NCI-H1930 (cell line): ENCODE data around the gene SH3BP2.
"Not testable (repeated sequence)": the region's sequence is repeated elsewhere in the genome, so short reads cannot be mapped to it uniquely, and the experiment has no call there.

Source experiments
- DNase-seq, 2 experiments: peaks; one replicate each; lab custom pipeline; 2025; lab: John Stamatoyannopoulos, UW

SH3BP2 gene

GRCh38 chr4:2762486-2763370 lies 30.2 kb upstream of the SH3BP2 start:
- not testable (repeated sequence) for DNase-seq

DNA sequence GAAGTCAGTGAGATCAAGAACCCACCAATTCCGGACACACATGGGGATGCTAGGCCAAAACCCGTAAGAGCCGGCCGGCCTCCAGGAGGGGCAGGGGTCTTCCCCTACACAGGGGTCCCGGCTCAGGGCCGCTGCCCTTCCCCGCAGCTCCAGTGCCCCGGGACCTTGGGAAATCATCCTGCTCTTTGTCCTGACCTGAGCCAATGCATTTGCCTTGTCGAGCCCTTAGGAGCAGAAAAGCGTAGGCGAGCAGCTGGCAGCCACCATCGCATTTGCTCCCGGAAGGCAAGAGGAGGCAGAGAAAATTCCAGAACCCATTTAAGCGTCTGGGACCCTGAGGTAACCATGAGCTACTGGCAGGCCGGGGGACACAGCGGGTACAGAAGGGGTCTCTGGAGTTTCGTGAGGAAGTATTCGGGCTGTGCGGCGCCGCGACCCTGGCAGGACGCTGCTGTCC lies 29.3 kb upstream of the SH3BP2 start:
- no peak for DNase-seq

GRCh38 chr4:2765832-2766526 lies 26.9 kb upstream of the SH3BP2 start:
- no peak for DNase-seq

DNA sequence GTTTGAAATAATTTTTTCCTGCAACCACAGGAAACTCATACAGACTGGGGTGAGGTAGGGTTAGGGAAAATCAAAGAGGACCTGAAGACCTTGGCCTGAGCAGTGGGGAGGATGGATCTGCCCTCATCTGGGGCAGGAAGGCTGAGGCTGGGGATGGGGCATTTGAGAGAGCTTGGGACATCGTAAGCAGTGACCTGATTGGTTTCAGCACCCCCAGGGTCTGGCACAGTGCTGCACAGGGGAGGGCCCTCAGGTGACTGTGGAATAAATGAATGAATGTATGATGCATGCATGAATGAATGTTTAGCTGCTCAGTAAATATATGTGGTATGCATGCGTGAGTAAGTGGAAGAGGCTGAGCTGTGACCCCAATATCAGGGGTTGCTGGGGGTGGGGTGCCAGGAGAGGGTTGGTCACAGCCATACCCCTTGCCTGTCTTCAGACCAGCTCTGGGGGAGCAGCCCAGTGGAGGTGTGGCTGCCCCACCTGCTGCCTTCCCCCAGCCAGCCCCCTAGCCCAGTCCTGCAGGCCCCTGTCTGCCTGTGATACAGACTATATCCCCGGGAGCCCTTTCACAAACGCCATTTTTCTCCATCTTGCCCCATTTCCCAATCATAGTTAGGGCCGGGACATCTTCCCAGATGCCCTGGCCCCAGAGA lies 25.7 kb upstream of the SH3BP2 start:
- no peak for DNase-seq

DNA sequence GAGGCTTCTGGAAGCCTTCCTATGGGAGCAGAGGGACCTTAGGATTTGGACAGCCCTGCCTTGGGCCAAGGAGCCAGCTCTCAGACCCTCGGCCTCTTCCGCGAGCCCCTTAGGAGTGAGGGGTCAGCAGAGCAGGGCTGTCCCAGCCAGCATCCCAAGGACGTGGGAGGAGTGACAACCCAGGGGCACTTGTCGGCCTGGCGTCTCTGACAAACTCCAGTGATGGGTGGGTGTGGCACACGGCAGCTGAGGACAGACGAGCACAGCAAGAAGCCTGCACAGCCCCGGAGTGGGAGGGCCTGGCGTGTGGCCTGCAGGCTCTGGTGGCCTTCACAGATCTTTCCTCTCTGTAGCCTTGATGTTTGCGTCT lies 25.2 kb upstream of the SH3BP2 start:
- DNase-seq = no peak

- DNase-seq = no peak
Observed at GRCh38 chr4:2768124-2768523, 24.8 kb upstream of the SH3BP2 start.

GRCh38 chr4:2768921-2769336 lies 24.0 kb upstream of the SH3BP2 start:
- DNase-seq = no peak

- DNase-seq = no peak
Observed at GRCh38 chr4:2771264-2771663, 21.6 kb upstream of the SH3BP2 start.

DNA sequence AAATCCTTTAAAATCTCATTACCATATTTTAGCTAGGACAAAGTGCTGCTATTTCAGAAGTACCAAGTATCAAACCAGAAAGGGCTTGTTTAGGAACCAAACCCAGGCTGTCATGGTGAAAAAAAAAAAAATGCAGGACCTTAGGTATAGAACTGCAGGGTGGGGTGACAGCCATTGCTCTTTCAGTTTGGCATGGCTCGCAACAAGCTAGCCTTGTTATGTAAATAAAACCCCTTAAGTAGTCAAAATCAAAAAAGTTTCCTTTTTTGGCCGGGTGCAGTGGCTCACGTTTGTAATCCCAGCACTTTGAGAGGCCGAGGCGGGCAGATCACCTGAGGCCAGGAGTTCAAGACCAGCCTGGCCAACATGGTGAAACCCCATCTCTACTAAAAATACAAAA lies 12.2 kb upstream of the SH3BP2 start:
- DNase-seq = not testable (repeated sequence)

DNA sequence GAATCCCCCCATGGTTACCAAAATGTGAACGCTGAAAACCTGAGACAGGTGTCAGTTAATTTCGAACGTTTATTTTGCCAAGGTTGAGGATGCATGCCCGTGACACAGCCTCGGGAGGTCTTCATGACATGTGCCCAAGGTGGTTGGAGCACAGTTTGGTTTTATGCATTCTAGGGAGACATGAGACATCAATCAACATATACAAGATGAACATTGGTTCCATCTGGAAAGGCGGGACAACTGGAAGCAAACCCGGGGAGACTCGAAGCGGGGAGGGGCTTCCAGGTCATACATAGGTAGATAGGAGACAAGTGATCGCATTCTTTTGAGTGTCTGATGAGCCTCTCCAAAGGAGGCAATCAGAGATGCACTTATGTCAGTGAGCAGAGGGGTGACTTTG lies 11.0 kb upstream of the SH3BP2 start:
- no peak for DNase-seq

GRCh38 chr4:2783790-2784189 lies 9.1 kb upstream of the SH3BP2 start:
- DNase-seq = no peak

GRCh38 chr4:2785613-2786012 lies 7.3 kb upstream of the SH3BP2 start:
- DNase-seq = no peak

DNA sequence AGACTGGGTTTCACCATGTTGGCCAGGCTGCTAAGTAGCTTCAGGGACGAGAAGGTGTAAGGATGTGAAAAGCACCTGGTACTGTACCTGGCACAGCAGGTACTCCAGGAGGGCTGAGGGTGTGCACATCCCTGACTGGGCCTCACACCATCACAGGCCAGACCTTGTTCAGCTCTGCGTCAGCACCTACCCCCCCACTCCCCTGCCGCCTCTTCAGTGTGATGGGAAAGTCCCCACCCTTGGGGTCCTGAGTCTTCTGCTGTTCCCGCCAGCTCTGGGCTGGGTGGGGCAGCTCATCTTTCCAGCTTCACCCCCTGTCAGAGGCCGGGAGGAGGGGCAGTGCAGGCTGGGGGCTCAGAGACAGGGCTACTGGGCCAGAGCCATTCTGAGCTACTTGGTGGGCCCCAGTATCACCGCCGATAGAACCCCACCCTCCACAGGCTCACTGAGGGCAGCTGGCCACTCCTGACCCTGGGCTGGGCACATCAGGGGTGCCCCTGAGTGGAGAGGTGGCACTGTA lies 6.7 kb upstream of the SH3BP2 start:
- DNase-seq = no peak

DNA sequence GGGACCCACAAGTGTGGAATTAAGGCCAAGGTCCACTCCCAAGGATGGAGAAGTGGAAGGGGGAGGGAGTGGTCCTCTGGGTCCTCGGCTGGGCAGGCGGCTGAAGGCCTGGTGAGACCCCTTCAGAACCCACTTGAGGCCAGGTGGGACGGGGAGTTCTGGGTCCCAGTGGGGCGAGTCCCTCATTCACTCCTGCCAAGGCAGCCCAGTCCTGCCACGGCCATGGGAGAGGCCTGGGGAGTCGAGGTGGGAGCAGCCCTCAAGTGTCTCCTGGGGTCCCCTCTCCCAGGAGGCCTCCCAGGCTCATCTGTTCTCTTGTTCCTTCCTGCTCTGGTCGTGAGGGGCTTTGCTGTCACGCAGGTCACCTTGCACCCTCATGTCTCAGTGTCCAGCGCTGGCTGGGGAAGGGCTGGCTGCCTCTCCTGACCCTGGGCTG lies 6.1 kb upstream of the SH3BP2 start:
- no peak for DNase-seq

DNA sequence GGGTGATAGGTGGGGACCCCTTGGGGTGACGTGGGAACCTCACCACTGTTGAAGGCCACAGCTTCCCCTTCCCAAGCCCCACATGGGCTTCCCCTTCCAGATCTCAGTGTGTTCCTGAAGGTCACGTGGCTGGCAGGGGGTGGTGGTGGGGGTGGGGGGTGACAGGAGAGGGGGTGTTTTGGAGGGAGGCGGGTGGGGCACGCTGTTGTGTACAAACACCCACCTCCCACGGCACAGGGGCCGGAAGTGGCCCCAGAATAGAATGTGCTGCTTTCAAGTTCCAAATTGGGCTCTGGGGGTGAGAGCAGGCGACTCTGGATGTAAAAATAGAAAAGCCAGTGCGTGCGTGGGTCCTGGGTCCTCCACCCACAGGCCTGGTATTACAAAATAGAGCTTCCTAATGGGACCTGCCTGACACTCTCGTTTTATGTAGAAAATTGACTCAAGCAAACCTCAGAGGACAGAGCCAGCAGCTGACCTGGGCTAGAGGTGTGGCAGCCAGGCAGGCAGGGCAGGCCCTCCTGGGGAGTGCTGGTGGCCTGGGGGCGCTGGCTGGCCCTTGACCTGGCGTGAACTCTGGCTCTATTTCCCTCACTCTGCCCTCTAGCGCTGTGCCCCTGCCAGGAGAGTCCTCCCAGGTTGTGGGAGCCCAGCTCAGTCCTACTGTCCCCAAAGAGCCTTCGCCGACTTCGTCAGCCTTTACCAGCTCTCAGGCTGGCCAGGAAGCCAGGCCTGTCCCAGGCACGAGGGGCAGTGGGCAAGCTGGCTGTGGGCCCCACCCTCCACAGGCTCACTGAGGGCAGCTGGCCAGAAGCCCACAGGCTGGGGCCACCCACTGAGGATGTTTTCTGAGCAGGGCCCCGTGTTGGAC lies 5.4 kb upstream of the SH3BP2 start:
- DNase-seq = no peak

DNA sequence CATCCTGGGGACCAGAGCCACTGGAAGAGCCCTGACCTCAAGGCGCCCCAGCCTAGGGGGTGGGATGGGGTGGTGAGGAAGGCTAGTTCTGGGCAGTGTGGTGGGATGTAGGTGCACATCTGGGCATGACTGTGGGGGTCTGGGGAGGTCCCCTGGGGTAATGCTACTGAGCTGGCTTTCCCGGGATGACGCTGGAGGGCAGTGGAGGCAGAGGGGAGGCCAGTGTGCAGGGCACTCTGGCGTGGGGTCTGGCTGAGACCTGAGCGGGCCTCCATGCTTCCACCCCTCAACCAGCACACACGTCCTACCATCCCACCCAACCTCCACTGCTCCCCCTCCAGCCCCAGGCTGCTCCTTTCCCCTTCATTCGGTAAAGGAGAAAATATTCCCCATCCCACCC lies 4.8 kb upstream of the SH3BP2 start:
- DNase-seq = no peak

GRCh38 chr4:2788532-2789103 lies 4.3 kb upstream of the SH3BP2 start:
- no peak for DNase-seq

DNA sequence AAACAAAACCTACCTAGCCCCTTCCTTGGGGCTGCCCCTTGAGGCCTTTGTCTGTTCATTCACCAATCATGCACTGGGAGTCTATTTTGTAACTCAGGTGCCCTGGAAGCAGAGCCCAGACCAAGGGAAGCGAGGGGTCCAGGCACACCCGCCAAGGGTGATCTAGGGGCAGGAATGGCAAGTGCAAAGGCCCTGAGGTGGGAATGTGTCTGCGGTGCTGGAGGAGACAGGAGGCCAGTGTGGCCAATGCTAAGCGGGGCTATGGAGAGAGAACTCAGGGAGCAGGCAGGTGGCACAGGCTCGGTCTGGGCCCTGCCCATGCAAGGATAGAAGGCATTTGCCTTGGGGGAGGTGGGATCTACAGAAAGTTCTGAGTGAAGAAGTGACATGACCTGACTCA lies 3.5 kb upstream of the SH3BP2 start:
- DNase-seq = no peak

DNA sequence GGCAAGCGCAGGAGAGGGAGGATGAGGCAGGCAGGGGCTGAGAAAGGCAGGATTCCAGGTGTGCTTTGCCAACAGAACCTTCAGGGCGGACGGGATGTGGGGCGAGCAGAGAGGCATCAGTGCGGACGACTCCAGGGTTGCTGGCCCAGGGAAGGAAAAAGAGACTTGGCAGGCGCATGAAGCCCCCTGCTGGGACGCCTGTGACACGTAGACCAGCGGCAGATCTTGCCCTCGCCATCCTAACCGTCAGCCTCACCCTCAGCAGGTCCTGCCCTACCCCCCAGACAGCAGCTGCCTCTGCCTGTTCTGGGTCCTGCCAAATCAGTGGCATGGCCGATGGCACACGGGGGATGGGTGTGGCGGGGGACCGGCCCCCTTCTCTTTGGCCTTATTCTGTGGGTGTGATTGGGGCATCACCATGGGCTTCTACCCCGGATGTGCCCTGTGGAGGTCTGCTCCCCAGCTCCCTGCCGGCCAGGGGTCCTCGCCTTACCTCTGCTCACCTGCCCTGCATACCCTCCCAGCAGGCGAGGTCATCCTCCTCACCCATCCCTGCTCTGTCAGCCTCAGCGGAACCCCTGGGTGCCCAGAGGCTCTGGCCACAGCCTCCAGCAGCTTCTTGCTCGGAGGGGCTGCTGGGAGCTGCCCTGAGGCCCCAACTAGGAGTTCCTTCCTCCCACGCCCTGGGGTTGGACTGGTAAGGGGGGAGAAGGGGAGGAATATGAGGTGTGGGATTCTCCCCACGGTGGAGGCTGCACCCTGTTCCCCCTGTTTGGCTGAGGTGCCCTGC lies 2.9 kb upstream of the SH3BP2 start:
- DNase-seq = no peak
